HepG2 (cell line): Measurements from ENCODE around the gene PPIB. TPM values are rescaled to one million over a fixed set of nuclear protein-coding genes. Genes with fewer than 3 reads are reported as not detected.

Experiments used
- ATAC-seq: fragments of 200-7000 bp; cut with Tn5 transposase; 3 replicates; pipeline ENCODE4 v1.9.1; 2020; ENCODE audit warnings: mild to moderate bottlenecking, moderate library complexity
- BruUV-seq: library from RNA; stranded (reverse); fragments of 400-500 nt; replicated peaks from 2 replicates; lab custom pipeline; 2021; lab: Mats Ljungman, UMichigan
- CTCF ChIA-PET: fragments of 300-600 bp; formaldehyde crosslinking; extraction: SDS; loops from one replicate; lab custom pipeline; 2021; ENCODE audit warnings: low total read pairs, inconsistent platforms, low intra/inter-chr PET ratio; lab: Yijun Ruan, JAX
- POLR2A ChIA-PET: fragments of 350-600 bp; sonication (Branson Sonifier 250); formaldehyde crosslinking; loops from one replicate; lab custom pipeline; 2020; ENCODE audit warnings: antibody characterized with exemption, inconsistent platforms; lab: Yijun Ruan, JAX
- DNase-seq: peaks from one replicate; pipeline ENCODE4 v3.0.0-alpha.2; 2015; ENCODE audit warnings: low spot score
- FAIRE-seq: peaks from 3 replicates; lab custom pipeline; 2011; peaks lifted over from hg19 to GRCh38; lab: Jason Lieb, UNC
- H2AFZ ChIP-seq: one replicate; pipeline ENCODE4 v1.6.1; 2011; ENCODE audit warnings: low read length, inconsistent platforms
- H3K27ac ChIP-seq: fragments of 300-600 bp; 3 replicates; pipeline ENCODE4 v1.8.0; 2011; ENCODE audit warnings: mixed run types, mild to moderate bottlenecking, mixed read lengths, low read length, inconsistent platforms; ENCODE audit not compliant: insufficient read depth; ENCODE audit errors: extremely low read length
- H3K27me3 ChIP-seq, 2 experiments: fragments of 200-600 bp in 1 of 2; 2 replicates in 1 of 2; 3 replicates in 1 of 2; pipeline versions ENCODE4 v1.6.0 to v1.8.0; 2011; ENCODE audit warnings: low read length in 2 of 2, mild to moderate bottlenecking in 2 of 2, moderate library complexity in 2 of 2, inconsistent platforms in 1 of 2; ENCODE audit not compliant: insufficient read depth in 2 of 2, control insufficient read depth in 1 of 2
- H3K36me3 ChIP-seq, 2 experiments: fragments of 200-600 bp in 1 of 2; replicated peaks in 1 of 2; 2 replicates in 1 of 2; 3 replicates in 1 of 2; pipeline versions ENCODE4 v1.5.1 to v1.8.0; 2011; ENCODE audit warnings: low read length in 2 of 2, inconsistent platforms in 1 of 2; ENCODE audit not compliant: insufficient read depth in 2 of 2, control insufficient read depth in 1 of 2
- H3K4me1 ChIP-seq: 2 replicates; pipeline ENCODE4 v1.5.1; 2012; ENCODE audit warnings: low read length, inconsistent platforms; ENCODE audit not compliant: insufficient read depth
- H3K4me2 ChIP-seq: 2 replicates; pipeline ENCODE4 v1.6.0; 2011; ENCODE audit warnings: low read depth, low read length, inconsistent platforms
- H3K4me3 ChIP-seq, 3 experiments: fragments of 200-600 bp in 1 of 3; sonication (generic), shearing (Covaris generic) in 1 of 3; replicated peaks in 1 of 3; 2 replicates each; pipeline ENCODE4 v1.5.1; 2011 to 2016; ENCODE audit warnings: low read length in 3 of 3, inconsistent platforms in 2 of 3, low read depth in 2 of 3, mild to moderate bottlenecking in 2 of 3, control low read depth in 1 of 3, mixed read lengths in 1 of 3; ENCODE audit not compliant: insufficient read depth in 1 of 3
- H3K79me2 ChIP-seq: one replicate; pipeline ENCODE4 v1.6.1; 2011; ENCODE audit warnings: low read length, inconsistent platforms; ENCODE audit not compliant: insufficient read depth
- H3K9ac ChIP-seq: 2 replicates; pipeline ENCODE4 v1.6.0; 2011; ENCODE audit warnings: mild to moderate bottlenecking, low read depth, low read length, inconsistent platforms; ENCODE audit not compliant: insufficient read depth
- H3K9me3 ChIP-seq: 2 replicates; pipeline ENCODE4 v1.5.1; 2012; ENCODE audit warnings: mild to moderate bottlenecking, low read length
- H4K20me1 ChIP-seq: 2 replicates; pipeline ENCODE4 v1.6.0; 2011; ENCODE audit warnings: inconsistent platforms, mild to moderate bottlenecking, low read length, moderate library complexity; ENCODE audit not compliant: insufficient read depth
- AGO2 ChIP-seq: fragments of 200-400 bp; formaldehyde crosslinking; optimal IDR thresholded peaks from 2 replicates; pipeline ENCODE3; 2017; ENCODE audit warnings: mild to moderate bottlenecking, low read depth, low read length, moderate library complexity
- ELF1 ChIP-seq: sonication (generic); formaldehyde crosslinking; IDR thresholded peaks from 2 replicates; pipeline ENCODE4 v1.4.0; 2020; ENCODE audit warnings: missing genetic modification reagents
- MIER2 ChIP-seq: IDR thresholded peaks from 2 replicates; pipeline ENCODE4 v1.6.1; 2016; ENCODE audit warnings: missing biosample characterization, missing genetic modification reagents
- PITX1 ChIP-seq: sonication (generic); formaldehyde crosslinking; IDR thresholded peaks from 2 replicates; pipeline ENCODE4 v1.5.1; 2020; ENCODE audit warnings: mild to moderate bottlenecking, missing genetic modification reagents
- ZBTB38 ChIP-seq: sonication (generic); formaldehyde crosslinking; IDR thresholded peaks from 2 replicates; pipeline ENCODE4 v1.5.1; 2020; ENCODE audit warnings: mild to moderate bottlenecking, missing genetic modification reagents
- ZNF333 ChIP-seq: sonication (generic); formaldehyde crosslinking; IDR thresholded peaks from 2 replicates; pipeline ENCODE4 v1.4.0; 2020; ENCODE audit warnings: mild to moderate bottlenecking, missing genetic modification reagents, borderline replicate concordance
- ZNF737 ChIP-seq: sonication (generic); formaldehyde crosslinking; IDR thresholded peaks from 2 replicates; pipeline ENCODE4 v1.5.0; 2020; ENCODE audit warnings: missing genetic modification reagents, mild to moderate bottlenecking, borderline replicate concordance
- ZNF747 ChIP-seq: sonication (generic); formaldehyde crosslinking; IDR thresholded peaks from 2 replicates; pipeline ENCODE4 v1.8.1; 2023; ENCODE audit warnings: missing genetic modification reagents, mild to moderate bottlenecking, borderline replicate concordance
- ZNF780A ChIP-seq: sonication (generic); formaldehyde crosslinking; IDR thresholded peaks from 2 replicates; pipeline ENCODE4 v1.8.0; 2022; ENCODE audit warnings: mild to moderate bottlenecking, missing genetic modification reagents, moderate library complexity
- WGBS: methylation state at CpG from one replicate; pipeline ENCODE4 v1.1.6; 2017; ENCODE audit warnings: low lambda C conversion rate; 5-methylcytosine and 5-hydroxymethylcytosine counted together
- in situ Hi-C: cut with HindIII; loops from 2 replicates; pipeline ENCODE4 v1.10.0; 2017; ENCODE audit warnings: low pct_unique_long_range_greater_than_20kb; ENCODE audit not compliant: extremely low pct_ligation_motif_present
- intact Hi-C: fragments of 100-400 bp; cut with micrococcal nuclease; formaldehyde crosslinking; loops from one replicate; pipeline ENCODE4 v1.10.0; 2022; ENCODE audit not compliant: unreplicated experiment
- polyA plus RNA-seq, 8 experiments: library from polyadenylated mRNA; depleted of rRNA in 3 of 8; stranded (reverse) in 7 of 8; unstranded in 1 of 8; fragments of >200 nt; fragmentation: Illumina TruSeq in 4 of 8; extraction: Trizol in 4 of 8; gene quantifications; 2 replicates each; pipeline versions ENCODE4 v1.2.1 to v1.2.3, GENCODE V29; 2011 to 2016; ENCODE audit warnings: low read depth in 4 of 8, missing spikeins in 1 of 8, mixed read lengths in 1 of 8; ENCODE audit not compliant: insufficient read depth in 1 of 8
- total RNA-seq, 5 experiments: library from RNA; depleted of rRNA; stranded (reverse); fragments of >200 nt; fragmentation: Illumina TruSeq; extraction: Trizol; gene quantifications; 2 replicates each; pipeline ENCODE4 v1.2.3, GENCODE V29; 2016; ENCODE audit warnings: low read depth in 1 of 5
- TF ChIP-seq, protein P1 (sequence below): sonication (generic); formaldehyde crosslinking; conservative IDR thresholded peaks from 2 replicates; pipeline ENCODE4 v1.4.0; 2020; ENCODE audit warnings: missing genetic modification reagents
- TF ChIP-seq, protein P2 (sequence below): sonication (generic); formaldehyde crosslinking; IDR thresholded peaks from 2 replicates; pipeline ENCODE4 v1.4.0; 2020; ENCODE audit warnings: mild to moderate bottlenecking, low read depth, missing genetic modification reagents
- TF ChIP-seq, protein P3 (sequence below): sonication (generic); formaldehyde crosslinking; IDR thresholded peaks from 2 replicates; pipeline ENCODE4 v1.5.0; 2020; ENCODE audit warnings: missing genetic modification reagents

Gene PPIB
- total and polyA plus RNA-seq, 2 of the 13 experiments (the other 11 are each of a cell fraction or from before 2014, with no cell fraction given), result 780 to 882 TPM

DNA sequence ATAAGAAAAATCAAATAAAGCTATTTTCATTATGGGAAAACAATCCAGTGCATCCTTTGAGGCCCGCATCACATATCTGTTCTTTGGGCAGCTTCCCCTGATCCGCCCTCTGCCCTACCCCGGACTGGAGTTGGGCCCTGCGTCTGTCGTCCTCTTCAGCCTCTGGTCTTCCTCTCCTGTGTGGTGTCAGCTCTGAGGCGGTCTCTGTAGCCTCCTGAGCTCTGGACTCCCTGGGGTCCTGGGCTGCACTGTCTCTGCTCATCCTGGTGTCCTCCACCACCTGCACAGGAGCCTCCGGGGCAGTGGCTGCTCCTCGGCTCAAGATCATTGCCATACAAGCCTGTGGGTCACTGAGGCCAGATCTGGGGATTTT, 18.6 kb downstream of the PPIB start:
- intact Hi-C loops, result no loop called here
- no peaks in the 10 kb centered on the region for H3K27me3 ChIP-seq
- H3K9me3 ChIP-seq, result no peaks in the 10 kb centered on the region
- no peak for DNase-seq
- peaks cover 14 to 20% of the 10 kb centered on the region in 2 experiments; a peak in 4 of 5 replicates for H3K36me3 ChIP-seq
- H3K4me3 ChIP-seq, result no peak overlapping the region
- H3K27ac ChIP-seq, result no peak overlapping the region
- CTCF ChIA-PET, result no interaction called here
- peak; percentile 30 for TF ChIP-seq AGO2
- TF ChIP-seq, protein P1, sequence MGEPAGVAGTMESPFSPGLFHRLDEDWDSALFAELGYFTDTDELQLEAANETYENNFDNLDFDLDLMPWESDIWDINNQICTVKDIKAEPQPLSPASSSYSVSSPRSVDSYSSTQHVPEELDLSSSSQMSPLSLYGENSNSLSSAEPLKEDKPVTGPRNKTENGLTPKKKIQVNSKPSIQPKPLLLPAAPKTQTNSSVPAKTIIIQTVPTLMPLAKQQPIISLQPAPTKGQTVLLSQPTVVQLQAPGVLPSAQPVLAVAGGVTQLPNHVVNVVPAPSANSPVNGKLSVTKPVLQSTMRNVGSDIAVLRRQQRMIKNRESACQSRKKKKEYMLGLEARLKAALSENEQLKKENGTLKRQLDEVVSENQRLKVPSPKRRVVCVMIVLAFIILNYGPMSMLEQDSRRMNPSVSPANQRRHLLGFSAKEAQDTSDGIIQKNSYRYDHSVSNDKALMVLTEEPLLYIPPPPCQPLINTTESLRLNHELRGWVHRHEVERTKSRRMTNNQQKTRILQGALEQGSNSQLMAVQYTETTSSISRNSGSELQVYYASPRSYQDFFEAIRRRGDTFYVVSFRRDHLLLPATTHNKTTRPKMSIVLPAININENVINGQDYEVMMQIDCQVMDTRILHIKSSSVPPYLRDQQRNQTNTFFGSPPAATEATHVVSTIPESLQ (CRISPR knock-in tag), result no peak
- POLR2A ChIA-PET, result no interaction called here
- no peaks in the 10 kb centered on the region for H4K20me1 ChIP-seq
- H3K4me2 ChIP-seq, result no peak overlapping the region
- no TSS peak for BruUV-seq
- 92% methylated on average over 8 of the region's 8 CpGs for WGBS
- no peak for FAIRE-seq
- in situ Hi-C loops, result no loop called here
- peaks cover 54% of the 10 kb centered on the region for H3K4me1 ChIP-seq
- H3K79me2 ChIP-seq, result no peaks in the 10 kb centered on the region
- no peak for ATAC-seq
- H3K9ac ChIP-seq, result no peak overlapping the region
- H2AFZ ChIP-seq, result no peak overlapping the region

DNA sequence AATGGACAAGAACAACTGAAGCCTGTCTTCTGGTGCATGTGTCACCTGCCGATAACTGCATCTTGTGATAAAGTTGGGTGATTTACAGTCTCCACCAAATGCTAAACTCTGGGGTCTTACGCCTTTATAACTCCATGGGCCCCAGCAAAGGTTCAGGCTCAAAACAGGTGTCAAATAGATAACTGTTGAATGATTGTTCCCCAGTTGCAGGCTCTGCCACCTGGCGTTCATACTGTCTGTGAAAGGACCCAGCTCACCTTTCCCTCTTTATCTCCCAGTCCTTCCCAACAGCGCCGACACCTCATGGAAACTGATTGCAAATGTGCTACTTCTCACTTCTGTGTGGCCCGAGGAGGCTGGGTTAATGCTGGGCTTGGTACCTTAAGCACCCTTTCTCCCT, 19.5 kb downstream of the PPIB start:
- POLR2A ChIA-PET, result no interaction called here
- in situ Hi-C loops (no loop called here), intact Hi-C loops (no loop called here)
- no TSS peak for BruUV-seq
- Histone ChIP-seq H3K4me1 (peaks cover 53% of the 10 kb centered on the region), H3K9ac (no peak overlapping the region), H3K4me2 (no peak overlapping the region), H3K36me3 (peaks cover 14 to 27% of the 10 kb centered on the region in 2 experiments; a peak in 4 of 5 replicates), H3K27me3 (no peaks in the 10 kb centered on the region), H3K27ac (no peak overlapping the region), H4K20me1 (no peaks in the 10 kb centered on the region), H2AFZ (no peak overlapping the region), H3K9me3 (no peaks in the 10 kb centered on the region), H3K4me3 (no peak overlapping the region), H3K79me2 (no peaks in the 10 kb centered on the region)
- TF ChIP-seq ZNF737 (CRISPR knock-in tag) (no peak), MIER2 (CRISPR knock-in tag) (no peak), ELF1 (CRISPR knock-in tag) (no peak), ZNF333 (CRISPR knock-in tag) (no peak), ZNF780A (CRISPR knock-in tag) (no peak), ZBTB38 (CRISPR knock-in tag) (no peak), ZNF747 (no peak), PITX1 (CRISPR knock-in tag) (no peak)
- TF ChIP-seq, protein P2, sequence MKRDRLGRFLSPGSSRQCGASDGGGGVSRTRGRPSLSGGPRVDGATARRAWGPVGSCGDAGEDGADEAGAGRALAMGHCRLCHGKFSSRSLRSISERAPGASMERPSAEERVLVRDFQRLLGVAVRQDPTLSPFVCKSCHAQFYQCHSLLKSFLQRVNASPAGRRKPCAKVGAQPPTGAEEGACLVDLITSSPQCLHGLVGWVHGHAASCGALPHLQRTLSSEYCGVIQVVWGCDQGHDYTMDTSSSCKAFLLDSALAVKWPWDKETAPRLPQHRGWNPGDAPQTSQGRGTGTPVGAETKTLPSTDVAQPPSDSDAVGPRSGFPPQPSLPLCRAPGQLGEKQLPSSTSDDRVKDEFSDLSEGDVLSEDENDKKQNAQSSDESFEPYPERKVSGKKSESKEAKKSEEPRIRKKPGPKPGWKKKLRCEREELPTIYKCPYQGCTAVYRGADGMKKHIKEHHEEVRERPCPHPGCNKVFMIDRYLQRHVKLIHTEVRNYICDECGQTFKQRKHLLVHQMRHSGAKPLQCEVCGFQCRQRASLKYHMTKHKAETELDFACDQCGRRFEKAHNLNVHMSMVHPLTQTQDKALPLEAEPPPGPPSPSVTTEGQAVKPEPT, result no peak
- TF ChIP-seq, protein P3, sequence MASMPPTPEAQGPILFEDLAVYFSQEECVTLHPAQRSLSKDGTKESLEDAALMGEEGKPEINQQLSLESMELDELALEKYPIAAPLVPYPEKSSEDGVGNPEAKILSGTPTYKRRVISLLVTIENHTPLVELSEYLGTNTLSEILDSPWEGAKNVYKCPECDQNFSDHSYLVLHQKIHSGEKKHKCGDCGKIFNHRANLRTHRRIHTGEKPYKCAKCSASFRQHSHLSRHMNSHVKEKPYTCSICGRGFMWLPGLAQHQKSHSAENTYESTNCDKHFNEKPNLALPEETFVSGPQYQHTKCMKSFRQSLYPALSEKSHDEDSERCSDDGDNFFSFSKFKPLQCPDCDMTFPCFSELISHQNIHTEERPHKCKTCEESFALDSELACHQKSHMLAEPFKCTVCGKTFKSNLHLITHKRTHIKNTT (CRISPR knock-in tag), result no peak
- FAIRE-seq, result no peak
- no peak for ATAC-seq
- no peak for DNase-seq
- WGBS, result 91% methylated on average over 6 of the region's 6 CpGs
- CTCF ChIA-PET, result no interaction called here
